ENCODE measurements around the gene PLCH2.

Gene PLCH2

GRCh38 chr1:2523891-2524609 lies 48.0 kb downstream of the PLCH2 start:
- Histone ChIP-seq H3K4me2 (ENCODE audit: low read length) (peak overlapping the region; percentile 68), H3K4me1 (ENCODE audit: control insufficient read depth, low read length) (peaks cover 23% of the 10 kb centered on the region), H3F3A (ENCODE audit: control insufficient read depth, insufficient read depth) (no peaks in the 10 kb centered on the region), H3K9me3 (ENCODE audit: control insufficient read depth, insufficient read depth, low read length) (no peaks in the 10 kb centered on the region), H3K27ac (ENCODE audit: low read depth, low read length) (no peak overlapping the region), H3K9me2 (replicated peaks; ENCODE audit: control insufficient read depth, low read length) (no peaks in the 10 kb centered on the region), H3K4me3 (ENCODE audit: low read length) (no peak overlapping the region), H3K36me3 (ENCODE audit: control insufficient read depth, low read length) (peaks cover 37% of the 10 kb centered on the region), H4K20me1 (ENCODE audit: control insufficient read depth, insufficient read depth, low read depth, low read length) (peaks cover 24% of the 10 kb centered on the region), H3K27me3 (ENCODE audit: control insufficient read depth, low read length) (peaks cover 24% of the 10 kb centered on the region), H3K79me2 (ENCODE audit: control insufficient read depth, low read length) (peaks cover 48% of the 10 kb centered on the region)
- TF ChIP-seq EZH2phosphoT487 (IDR thresholded peaks at IDR 0.05; ENCODE audit: borderline replicate concordance, low read length), result no peak
- TF ChIP-seq, protein P1, sequence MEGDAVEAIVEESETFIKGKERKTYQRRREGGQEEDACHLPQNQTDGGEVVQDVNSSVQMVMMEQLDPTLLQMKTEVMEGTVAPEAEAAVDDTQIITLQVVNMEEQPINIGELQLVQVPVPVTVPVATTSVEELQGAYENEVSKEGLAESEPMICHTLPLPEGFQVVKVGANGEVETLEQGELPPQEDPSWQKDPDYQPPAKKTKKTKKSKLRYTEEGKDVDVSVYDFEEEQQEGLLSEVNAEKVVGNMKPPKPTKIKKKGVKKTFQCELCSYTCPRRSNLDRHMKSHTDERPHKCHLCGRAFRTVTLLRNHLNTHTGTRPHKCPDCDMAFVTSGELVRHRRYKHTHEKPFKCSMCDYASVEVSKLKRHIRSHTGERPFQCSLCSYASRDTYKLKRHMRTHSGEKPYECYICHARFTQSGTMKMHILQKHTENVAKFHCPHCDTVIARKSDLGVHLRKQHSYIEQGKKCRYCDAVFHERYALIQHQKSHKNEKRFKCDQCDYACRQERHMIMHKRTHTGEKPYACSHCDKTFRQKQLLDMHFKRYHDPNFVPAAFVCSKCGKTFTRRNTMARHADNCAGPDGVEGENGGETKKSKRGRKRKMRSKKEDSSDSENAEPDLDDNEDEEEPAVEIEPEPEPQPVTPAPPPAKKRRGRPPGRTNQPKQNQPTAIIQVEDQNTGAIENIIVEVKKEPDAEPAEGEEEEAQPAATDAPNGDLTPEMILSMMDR (IDR thresholded peaks at IDR 0.05; ENCODE audit: low read depth, low read length, poor library complexity, severe bottlenecking), result no peak

- TF ChIP-seq EZH2phosphoT487 (IDR thresholded peaks at IDR 0.05; ENCODE audit: borderline replicate concordance, low read length), result no peak
- TF ChIP-seq, protein P1 (IDR thresholded peaks at IDR 0.05; ENCODE audit: low read depth, low read length, poor library complexity, severe bottlenecking), result peak; percentile 20
- H4K20me1 ChIP-seq (ENCODE audit: control insufficient read depth, insufficient read depth, low read depth, low read length), result peaks cover 24% of the 10 kb centered on the region
- no peaks in the 10 kb centered on the region for H3F3A ChIP-seq (ENCODE audit: control insufficient read depth, insufficient read depth)
- peaks cover 26% of the 10 kb centered on the region for H3K36me3 ChIP-seq (ENCODE audit: control insufficient read depth, low read length)
- H3K27me3 ChIP-seq (ENCODE audit: control insufficient read depth, low read length), result peaks cover 34% of the 10 kb centered on the region
- no peaks in the 10 kb centered on the region for H3K9me3 ChIP-seq (ENCODE audit: control insufficient read depth, insufficient read depth, low read length)
- no peaks in the 10 kb centered on the region for H3K9me2 ChIP-seq (replicated peaks; ENCODE audit: control insufficient read depth, low read length)
- peaks cover 23% of the 10 kb centered on the region for H3K4me1 ChIP-seq (ENCODE audit: control insufficient read depth, low read length)
- peak overlapping the region; percentile 81 for H3K4me3 ChIP-seq (ENCODE audit: low read length)
- peaks cover 48% of the 10 kb centered on the region for H3K79me2 ChIP-seq (ENCODE audit: control insufficient read depth, low read length)
- peak overlapping the region; percentile 68 for H3K4me2 ChIP-seq (ENCODE audit: low read length)
- peak overlapping the region; percentile 7; the same call in 1 of the 2 replicates for H3K27ac ChIP-seq (ENCODE audit: low read depth, low read length)
Measured at GRCh38 chr1:2525572-2525919, 49.5 kb downstream of the PLCH2 start.

DNA sequence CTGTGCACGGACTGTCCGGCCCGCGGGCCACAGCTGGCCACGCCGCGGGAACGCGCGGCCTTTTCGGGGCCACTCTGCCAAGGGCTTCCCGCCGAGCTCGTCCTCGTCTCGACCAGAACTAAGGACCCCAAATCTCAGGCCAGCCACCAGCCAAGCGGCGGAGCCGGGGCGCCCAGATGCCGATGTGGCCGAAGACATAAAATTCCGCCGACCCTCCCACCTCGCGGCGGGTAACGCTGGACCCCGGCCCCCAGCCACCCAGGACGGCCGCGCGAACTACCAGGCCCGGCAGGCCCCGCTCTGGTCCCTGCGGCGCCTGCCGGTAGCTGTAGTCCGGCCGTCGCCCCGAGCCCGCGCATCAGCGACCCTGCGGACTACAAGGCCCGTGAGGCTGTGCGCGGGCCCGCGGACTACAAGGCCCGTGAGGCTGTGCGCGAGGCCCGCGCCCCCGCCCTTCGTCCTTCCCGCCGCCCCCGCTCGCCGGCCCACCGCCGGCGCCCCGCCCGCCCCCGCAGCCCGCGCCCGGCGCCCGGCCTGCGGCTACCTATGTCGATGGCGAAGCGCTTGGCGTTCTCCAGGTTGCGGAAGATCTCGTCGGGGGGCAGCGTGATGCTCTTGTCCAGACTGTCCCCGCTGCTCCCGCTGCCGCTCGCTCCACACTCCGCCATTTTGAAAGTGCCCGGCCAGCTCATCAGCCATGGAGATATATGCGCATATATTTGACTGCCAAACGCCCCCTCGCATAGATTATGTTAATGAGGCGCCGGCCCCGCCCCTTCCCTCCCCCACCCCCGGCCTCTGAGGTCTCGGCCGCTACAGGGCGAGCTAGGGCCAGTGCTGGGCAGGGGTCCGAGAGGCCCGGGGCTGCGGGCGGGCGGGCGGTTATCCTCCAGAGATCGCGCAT lies 50.1 kb downstream of the PLCH2 start, which contains the start of gene PANK4:
Gene PANK4 (minus strand): TSS at position 677 of the 904 bp plus-strand sequence. CDS start 9 bp downstream, at position 668.
- Histone ChIP-seq H3K79me2 (ENCODE audit: control insufficient read depth, low read length) (peaks cover 48% of the 10 kb centered on the region), H4K20me1 (ENCODE audit: control insufficient read depth, insufficient read depth, low read depth, low read length) (peaks cover 24% of the 10 kb centered on the region), H3K36me3 (ENCODE audit: control insufficient read depth, low read length) (peaks cover 20% of the 10 kb centered on the region), H3K27me3 (ENCODE audit: control insufficient read depth, low read length) (peaks cover 40% of the 10 kb centered on the region), H3K4me2 (ENCODE audit: low read length) (peak within 1 kb of the TSS; percentile 68), H3K9me3 (ENCODE audit: control insufficient read depth, insufficient read depth, low read length) (no peaks in the 10 kb centered on the region), H3K27ac (ENCODE audit: low read depth, low read length) (peak within 1 kb of the TSS; percentile 7; the same call in 1 of the 2 replicates), H3F3A (ENCODE audit: control insufficient read depth, insufficient read depth) (no peaks in the 10 kb centered on the region), H3K9me2 (replicated peaks; ENCODE audit: control insufficient read depth, low read length) (no peaks in the 10 kb centered on the region), H3K4me3 (ENCODE audit: low read length) (peak within 1 kb of the TSS; percentile 81), H3K4me1 (ENCODE audit: control insufficient read depth, low read length) (peaks cover 23% of the 10 kb centered on the region)
- TF ChIP-seq EZH2phosphoT487 (IDR thresholded peaks at IDR 0.05; ENCODE audit: borderline replicate concordance, low read length), result no peak
- TF ChIP-seq, protein P1 (IDR thresholded peaks at IDR 0.05; ENCODE audit: low read depth, low read length, poor library complexity, severe bottlenecking), result no peak

Data from DOHH2 (cell line).